Endothelial cell of umbilical vein (primary cell): ENCODE results near the gene CDK6.

Experiments used
- EZH2 ChIP-seq: IDR thresholded peaks from 2 replicates; pipeline ENCODE4 v1.6.1; 2012; ENCODE audit warnings: borderline replicate concordance, low read depth, mild to moderate bottlenecking, moderate library complexity, low read length, inconsistent platforms; ENCODE audit not compliant: severe bottlenecking
- JUN ChIP-seq: IDR thresholded peaks from 2 replicates; pipeline ENCODE4 v1.6.1; 2011; ENCODE audit warnings: borderline replicate concordance, low read depth; ENCODE audit not compliant: insufficient read length, insufficient read depth
- POLR2A ChIP-seq: IDR thresholded peaks from 2 replicates; pipeline ENCODE4 v1.6.1; 2012; ENCODE audit warnings: low read depth, mild to moderate bottlenecking, control low read depth, low read length
- POLR2AphosphoS5 ChIP-seq: IDR thresholded peaks from 2 replicates; pipeline ENCODE4 v1.6.1; 2012; ENCODE audit warnings: low read depth, mild to moderate bottlenecking, control low read depth, low read length, moderate library complexity; ENCODE audit not compliant: insufficient read depth
- TF ChIP-seq, protein P1 (sequence below), 2 donors: IDR thresholded peaks; 1 replicate in 1 of 2; 2 replicates in 1 of 2; pipeline ENCODE4 v1.5.1; 2011; ENCODE audit warnings: low read length in 2 of 2, mild to moderate bottlenecking in 2 of 2, moderate library complexity in 2 of 2, control low read depth in 1 of 2, inconsistent platforms in 1 of 2, low read depth in 1 of 2; ENCODE audit not compliant: insufficient read depth in 1 of 2; ENCODE audit errors: extremely low read depth in 1 of 2

DNA sequence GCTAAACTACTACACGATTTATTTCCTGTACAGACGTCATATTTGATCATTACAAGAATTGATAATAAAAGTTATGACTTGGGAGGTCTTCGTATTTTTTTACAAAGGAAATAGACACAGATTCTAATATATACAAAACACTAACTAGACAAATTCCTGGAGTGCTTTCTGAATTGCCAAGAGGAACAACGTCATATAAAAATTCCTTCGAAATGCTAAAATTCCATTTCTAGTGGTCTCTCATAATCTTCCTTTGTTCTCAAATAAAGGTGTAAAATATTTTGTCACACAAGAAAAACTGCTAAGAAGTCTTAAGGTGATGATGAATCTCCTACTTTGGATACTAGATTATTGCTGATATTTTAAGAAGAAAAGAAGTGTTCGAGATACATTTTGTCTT is 85.4 kb downstream of the CDK6 start:
- TF ChIP-seq, protein P1, sequence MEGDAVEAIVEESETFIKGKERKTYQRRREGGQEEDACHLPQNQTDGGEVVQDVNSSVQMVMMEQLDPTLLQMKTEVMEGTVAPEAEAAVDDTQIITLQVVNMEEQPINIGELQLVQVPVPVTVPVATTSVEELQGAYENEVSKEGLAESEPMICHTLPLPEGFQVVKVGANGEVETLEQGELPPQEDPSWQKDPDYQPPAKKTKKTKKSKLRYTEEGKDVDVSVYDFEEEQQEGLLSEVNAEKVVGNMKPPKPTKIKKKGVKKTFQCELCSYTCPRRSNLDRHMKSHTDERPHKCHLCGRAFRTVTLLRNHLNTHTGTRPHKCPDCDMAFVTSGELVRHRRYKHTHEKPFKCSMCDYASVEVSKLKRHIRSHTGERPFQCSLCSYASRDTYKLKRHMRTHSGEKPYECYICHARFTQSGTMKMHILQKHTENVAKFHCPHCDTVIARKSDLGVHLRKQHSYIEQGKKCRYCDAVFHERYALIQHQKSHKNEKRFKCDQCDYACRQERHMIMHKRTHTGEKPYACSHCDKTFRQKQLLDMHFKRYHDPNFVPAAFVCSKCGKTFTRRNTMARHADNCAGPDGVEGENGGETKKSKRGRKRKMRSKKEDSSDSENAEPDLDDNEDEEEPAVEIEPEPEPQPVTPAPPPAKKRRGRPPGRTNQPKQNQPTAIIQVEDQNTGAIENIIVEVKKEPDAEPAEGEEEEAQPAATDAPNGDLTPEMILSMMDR (IDR thresholded peaks at IDR 0.05; ENCODE audit: extremely low read depth in 1 of 2, insufficient read depth in 1 of 2, low read depth in 1 of 2, low read length in 2 of 2), result no peak
- TF ChIP-seq POLR2A (no peak), POLR2AphosphoS5 (no peak), EZH2 (no peak), JUN (no peak)
